Glutamatergic neuron (in vitro differentiated cells): Measurements from ENCODE around the gene COX19. TPM values are rescaled to one million over a fixed set of nuclear protein-coding genes. Genes with fewer than 3 reads are reported as not detected.

Experiments
- DNase-seq: peaks from one replicate; pipeline ENCODE4 v3.0.0; 2022
- H3K27ac Mint-ChIP-seq: one replicate; pipeline ENCODE4 v1.8.0; 2020; ENCODE audit warnings: mild to moderate bottlenecking, mixed read lengths, inconsistent platforms; ENCODE audit not compliant: unreplicated experiment
- H3K27me3 Mint-ChIP-seq: one replicate; pipeline ENCODE4 v1.8.0; 2020; ENCODE audit warnings: mild to moderate bottlenecking, moderate library complexity, mixed read lengths, inconsistent platforms; ENCODE audit not compliant: unreplicated experiment
- H3K36me3 Mint-ChIP-seq: one replicate; pipeline ENCODE4 v1.8.0; 2020; ENCODE audit warnings: mild to moderate bottlenecking, mixed read lengths, inconsistent platforms; ENCODE audit not compliant: unreplicated experiment
- H3K4me1 Mint-ChIP-seq: one replicate; pipeline ENCODE4 v1.8.0; 2020; ENCODE audit warnings: mild to moderate bottlenecking, low read depth, mixed read lengths, inconsistent platforms; ENCODE audit not compliant: unreplicated experiment
- H3K4me3 Mint-ChIP-seq: one replicate; pipeline ENCODE4 v1.8.0; 2020; ENCODE audit warnings: mild to moderate bottlenecking, mixed read lengths, inconsistent platforms; ENCODE audit not compliant: unreplicated experiment
- H3K9me3 Mint-ChIP-seq: one replicate; pipeline ENCODE4 v1.8.0; 2020; ENCODE audit warnings: mild to moderate bottlenecking, moderate library complexity, mixed read lengths, inconsistent platforms; ENCODE audit not compliant: unreplicated experiment
- total RNA-seq: library from RNA; stranded (reverse); fragmentation: NEBNext Ultra II Directional; extraction: Animal tissue kit (Norgen Biotek cat#: 25700); gene quantifications from one replicate; pipeline ENCODE4 v1.2.1, GENCODE V29; 2021; ENCODE audit not compliant: unreplicated experiment
- TF ChIP-seq, protein P1 (sequence below): fragments of 200-600 bp; sonication (generic); IDR thresholded peaks from one replicate; pipeline ENCODE4 v1.5.0; 2021; ENCODE audit not compliant: partially characterized antibody, unreplicated experiment

The COX19 gene
- total RNA-seq, 1 donor from 2014 or later: 18.4 TPM

DNA sequence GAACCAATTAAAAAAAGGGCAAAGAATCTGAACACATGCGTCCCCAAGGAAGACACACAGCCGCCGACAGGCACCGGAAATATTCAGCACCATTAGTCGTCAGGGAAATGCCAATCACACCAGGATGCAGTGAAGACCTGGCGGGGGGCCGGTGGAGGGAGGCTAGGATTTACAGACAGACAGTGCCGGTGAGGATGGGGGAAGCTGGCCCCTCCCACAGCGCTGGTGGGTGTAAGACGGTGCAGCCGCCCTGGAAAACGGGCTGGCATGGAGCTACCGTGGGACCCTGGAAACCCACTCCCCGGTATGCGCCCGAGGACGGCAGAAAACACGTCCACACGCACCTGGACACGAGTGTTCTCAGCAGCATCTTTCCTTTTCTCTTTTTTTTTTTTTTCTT, 16.1 kb downstream of the COX19 start:
- Mint-ChIP-seq H3K27ac (no peak overlapping the region), H3K9me3 (peaks cover 12% of the 10 kb centered on the region), H3K36me3 (no peaks in the 10 kb centered on the region), H3K4me1 (peaks cover 16% of the 10 kb centered on the region), H3K4me3 (no peak overlapping the region), H3K27me3 (peaks cover 7% of the 10 kb centered on the region)
- DNase-seq: no peak
- TF ChIP-seq, protein P1, sequence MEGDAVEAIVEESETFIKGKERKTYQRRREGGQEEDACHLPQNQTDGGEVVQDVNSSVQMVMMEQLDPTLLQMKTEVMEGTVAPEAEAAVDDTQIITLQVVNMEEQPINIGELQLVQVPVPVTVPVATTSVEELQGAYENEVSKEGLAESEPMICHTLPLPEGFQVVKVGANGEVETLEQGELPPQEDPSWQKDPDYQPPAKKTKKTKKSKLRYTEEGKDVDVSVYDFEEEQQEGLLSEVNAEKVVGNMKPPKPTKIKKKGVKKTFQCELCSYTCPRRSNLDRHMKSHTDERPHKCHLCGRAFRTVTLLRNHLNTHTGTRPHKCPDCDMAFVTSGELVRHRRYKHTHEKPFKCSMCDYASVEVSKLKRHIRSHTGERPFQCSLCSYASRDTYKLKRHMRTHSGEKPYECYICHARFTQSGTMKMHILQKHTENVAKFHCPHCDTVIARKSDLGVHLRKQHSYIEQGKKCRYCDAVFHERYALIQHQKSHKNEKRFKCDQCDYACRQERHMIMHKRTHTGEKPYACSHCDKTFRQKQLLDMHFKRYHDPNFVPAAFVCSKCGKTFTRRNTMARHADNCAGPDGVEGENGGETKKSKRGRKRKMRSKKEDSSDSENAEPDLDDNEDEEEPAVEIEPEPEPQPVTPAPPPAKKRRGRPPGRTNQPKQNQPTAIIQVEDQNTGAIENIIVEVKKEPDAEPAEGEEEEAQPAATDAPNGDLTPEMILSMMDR: no peak

- H3K4me1 Mint-ChIP-seq: peaks cover 16% of the 10 kb centered on the region
- no peak overlapping the region for H3K27ac Mint-ChIP-seq
- DNase-seq: peak; percentile 29
- peaks cover 12% of the 10 kb centered on the region for H3K9me3 Mint-ChIP-seq
- no peaks in the 10 kb centered on the region for H3K36me3 Mint-ChIP-seq
- TF ChIP-seq, protein P1: peak; percentile 45
- peaks cover 7% of the 10 kb centered on the region for H3K27me3 Mint-ChIP-seq
- H3K4me3 Mint-ChIP-seq: no peak overlapping the region
Observed at GRCh38 chr7:958221-959200, 16.8 kb downstream of the COX19 start.

DNA sequence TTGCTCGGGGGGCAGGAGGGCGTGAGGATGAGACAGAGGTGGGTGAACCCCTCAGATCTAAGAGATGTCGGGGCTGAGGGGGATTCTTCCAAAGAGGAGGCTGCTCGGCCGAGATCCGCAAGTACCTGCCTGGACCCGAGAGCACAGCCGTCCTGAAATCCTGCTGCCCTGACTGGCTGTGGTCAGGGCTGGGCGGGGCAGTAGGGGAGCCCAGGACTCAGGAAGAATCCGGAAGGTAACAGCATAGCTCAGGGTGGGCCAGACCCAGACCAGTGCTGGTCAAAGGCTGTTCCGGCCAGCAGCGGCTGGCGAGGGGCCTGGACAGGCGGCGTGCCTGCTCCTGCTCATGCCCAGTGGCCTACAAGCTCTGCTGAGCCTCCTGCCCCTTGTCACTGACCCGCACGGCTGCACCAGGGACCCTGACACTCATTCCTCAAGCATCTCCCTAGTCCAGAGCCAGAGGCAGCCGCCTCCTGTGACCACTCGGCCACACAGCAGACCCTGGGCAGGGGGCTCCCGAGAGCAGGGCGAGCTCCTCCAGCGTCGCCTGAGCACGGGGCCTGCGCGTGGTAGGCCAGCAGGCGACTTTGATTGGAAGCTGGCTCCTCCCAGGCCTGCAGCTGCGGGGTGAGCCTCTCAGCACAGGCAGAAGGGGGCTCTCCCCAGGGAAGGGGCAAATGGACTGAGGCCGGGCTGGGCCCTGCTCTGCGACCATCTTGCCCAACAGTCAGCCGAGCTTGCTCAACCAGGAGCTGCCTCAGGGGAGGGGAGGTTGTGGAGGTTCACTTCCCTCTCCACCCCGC, 17.7 kb downstream of the COX19 start:
- peak; percentile 80 for DNase-seq
- Mint-ChIP-seq H3K27me3 (peaks cover 7% of the 10 kb centered on the region), H3K27ac (peak overlapping the region; percentile 73), H3K36me3 (no peaks in the 10 kb centered on the region), H3K9me3 (peaks cover 12% of the 10 kb centered on the region), H3K4me1 (peaks cover 16% of the 10 kb centered on the region), H3K4me3 (no peak overlapping the region)
- TF ChIP-seq, protein P1: no peak

- H3K36me3 Mint-ChIP-seq: no peaks in the 10 kb centered on the region
- no peak overlapping the region for H3K27ac Mint-ChIP-seq
Observed at GRCh38 chr7:956031-956430, 19.3 kb downstream of the COX19 start.

More at GRCh38 chr7:956031-956430, 19.3 kb downstream of the COX19 start:
- TF ChIP-seq, protein P1: no peak
- peak; percentile 1 for DNase-seq
- Mint-ChIP-seq H3K9me3 (peaks cover 8% of the 10 kb centered on the region), H3K27me3 (peaks cover 7% of the 10 kb centered on the region), H3K4me3 (peak overlapping the region; percentile 38), H3K4me1 (peaks cover 12% of the 10 kb centered on the region)
